Measurements from ENCODE around the gene RRP9.
"Not testable (repeated sequence)": the region's sequence is repeated elsewhere in the genome, so short reads cannot be mapped to it uniquely, and the experiment has no call there.

The RRP9 gene

DNA sequence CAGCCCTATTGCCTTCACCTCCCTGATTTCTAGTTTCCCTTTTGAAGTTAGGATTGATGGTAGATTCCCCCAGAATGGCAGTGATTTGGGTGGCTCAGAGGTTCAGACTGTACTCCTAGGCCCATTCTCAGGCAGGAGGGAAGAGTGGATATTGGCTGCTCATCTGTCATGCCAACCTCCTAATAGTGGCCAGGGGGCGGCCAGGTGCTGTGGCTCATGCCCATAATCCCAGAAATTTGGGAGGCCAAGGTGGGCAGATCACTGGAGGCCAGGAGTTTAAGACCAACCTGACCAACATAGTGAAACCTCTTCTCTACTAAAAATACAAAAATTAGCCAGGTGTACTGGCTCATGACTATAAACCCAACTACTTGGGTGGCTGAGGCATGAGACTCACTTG lies 11.3 kb downstream of the RRP9 start:
- Histone ChIP-seq H3K9me2 (replicated peaks; ENCODE audit: low read depth, low read length) (no peaks in the 10 kb centered on the region), H3K27me3 (ENCODE audit: insufficient read depth, low read length, poor library complexity, severe bottlenecking) (no peaks in the 10 kb centered on the region), H3K9me3 (ENCODE audit: insufficient read depth, low read depth, low read length) (no peaks in the 10 kb centered on the region), H3K4me2 (ENCODE audit: low read depth, low read length, poor library complexity, severe bottlenecking) (no peak overlapping the region), H4K20me1 (ENCODE audit: insufficient read depth, low read length, poor library complexity, severe bottlenecking) (no peaks in the 10 kb centered on the region), H3K4me1 (ENCODE audit: insufficient read depth, low read length, poor library complexity, severe bottlenecking) (no peaks in the 10 kb centered on the region), H3K79me2 (ENCODE audit: insufficient read depth, low read length) (no peaks in the 10 kb centered on the region), H3K9ac (ENCODE audit: low read depth, low read length, poor library complexity, severe bottlenecking) (no peak overlapping the region), H2AFZ (ENCODE audit: low read length) (no peak overlapping the region), H3F3A (ENCODE audit: low read depth) (no peaks in the 10 kb centered on the region), H3K4me3 (ENCODE audit: low read length, poor library complexity, severe bottlenecking) (no peak overlapping the region), H3K36me3 (ENCODE audit: insufficient read depth, low read length) (peaks cover 15% of the 10 kb centered on the region; the same call in 1 of the 2 replicates)
- TF ChIP-seq, protein P1, sequence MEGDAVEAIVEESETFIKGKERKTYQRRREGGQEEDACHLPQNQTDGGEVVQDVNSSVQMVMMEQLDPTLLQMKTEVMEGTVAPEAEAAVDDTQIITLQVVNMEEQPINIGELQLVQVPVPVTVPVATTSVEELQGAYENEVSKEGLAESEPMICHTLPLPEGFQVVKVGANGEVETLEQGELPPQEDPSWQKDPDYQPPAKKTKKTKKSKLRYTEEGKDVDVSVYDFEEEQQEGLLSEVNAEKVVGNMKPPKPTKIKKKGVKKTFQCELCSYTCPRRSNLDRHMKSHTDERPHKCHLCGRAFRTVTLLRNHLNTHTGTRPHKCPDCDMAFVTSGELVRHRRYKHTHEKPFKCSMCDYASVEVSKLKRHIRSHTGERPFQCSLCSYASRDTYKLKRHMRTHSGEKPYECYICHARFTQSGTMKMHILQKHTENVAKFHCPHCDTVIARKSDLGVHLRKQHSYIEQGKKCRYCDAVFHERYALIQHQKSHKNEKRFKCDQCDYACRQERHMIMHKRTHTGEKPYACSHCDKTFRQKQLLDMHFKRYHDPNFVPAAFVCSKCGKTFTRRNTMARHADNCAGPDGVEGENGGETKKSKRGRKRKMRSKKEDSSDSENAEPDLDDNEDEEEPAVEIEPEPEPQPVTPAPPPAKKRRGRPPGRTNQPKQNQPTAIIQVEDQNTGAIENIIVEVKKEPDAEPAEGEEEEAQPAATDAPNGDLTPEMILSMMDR (conservative IDR thresholded peaks at IDR 0.05; ENCODE audit: low read length): no peak

DNA sequence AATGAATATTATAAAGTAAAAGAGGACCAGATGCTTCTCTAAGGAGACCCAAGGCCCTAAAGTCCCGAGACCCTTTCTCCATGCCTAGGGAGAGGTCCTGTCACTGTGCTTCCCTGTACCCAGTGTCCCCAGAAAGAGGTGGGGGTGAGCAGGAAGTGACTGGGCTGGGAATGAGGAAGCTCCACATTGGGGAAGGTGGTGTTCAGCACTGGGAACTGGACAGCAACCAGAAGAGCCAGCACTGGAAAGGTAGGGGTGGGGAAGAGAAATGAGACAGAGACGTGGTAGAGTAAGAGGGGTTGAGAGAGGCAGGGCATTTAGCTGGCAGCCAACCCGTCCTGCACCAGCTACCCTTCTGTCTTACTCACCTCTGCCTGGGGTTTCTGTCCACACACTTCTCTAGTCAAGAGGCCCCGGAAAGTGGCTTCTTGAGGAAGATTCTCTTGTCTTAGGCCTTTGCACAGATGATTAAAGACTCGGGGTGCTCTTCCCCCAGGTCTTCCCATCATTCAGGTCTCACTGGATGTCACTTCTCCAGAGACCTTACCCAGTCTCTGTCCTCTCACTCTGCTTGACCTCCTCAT lies 12.2 kb downstream of the RRP9 start:
- TF ChIP-seq EZH2phosphoT487 (IDR thresholded peaks at IDR 0.05; ENCODE audit: borderline replicate concordance): no peak
- TF ChIP-seq, protein P1 (conservative IDR thresholded peaks at IDR 0.05; ENCODE audit: low read length): no peak
- Histone ChIP-seq H3K36me3 (ENCODE audit: insufficient read depth, low read length) (peaks cover 6% of the 10 kb centered on the region; the same call in 1 of the 2 replicates), H2AFZ (ENCODE audit: low read length) (no peak overlapping the region), H3K9me3 (ENCODE audit: insufficient read depth, low read depth, low read length) (no peaks in the 10 kb centered on the region), H3K9ac (ENCODE audit: low read depth, low read length, poor library complexity, severe bottlenecking) (no peak overlapping the region), H4K20me1 (ENCODE audit: insufficient read depth, low read length, poor library complexity, severe bottlenecking) (no peaks in the 10 kb centered on the region), H3K4me3 (ENCODE audit: low read length, poor library complexity, severe bottlenecking) (no peak overlapping the region), H3F3A (ENCODE audit: low read depth) (no peaks in the 10 kb centered on the region), H3K79me2 (ENCODE audit: insufficient read depth, low read length) (no peaks in the 10 kb centered on the region), H3K4me2 (ENCODE audit: low read depth, low read length, poor library complexity, severe bottlenecking) (no peak overlapping the region), H3K9me2 (replicated peaks; ENCODE audit: low read depth, low read length) (no peaks in the 10 kb centered on the region), H3K4me1 (ENCODE audit: insufficient read depth, low read length, poor library complexity, severe bottlenecking) (no peaks in the 10 kb centered on the region), H3K27me3 (ENCODE audit: insufficient read depth, low read length, poor library complexity, severe bottlenecking) (no peaks in the 10 kb centered on the region)

DNA sequence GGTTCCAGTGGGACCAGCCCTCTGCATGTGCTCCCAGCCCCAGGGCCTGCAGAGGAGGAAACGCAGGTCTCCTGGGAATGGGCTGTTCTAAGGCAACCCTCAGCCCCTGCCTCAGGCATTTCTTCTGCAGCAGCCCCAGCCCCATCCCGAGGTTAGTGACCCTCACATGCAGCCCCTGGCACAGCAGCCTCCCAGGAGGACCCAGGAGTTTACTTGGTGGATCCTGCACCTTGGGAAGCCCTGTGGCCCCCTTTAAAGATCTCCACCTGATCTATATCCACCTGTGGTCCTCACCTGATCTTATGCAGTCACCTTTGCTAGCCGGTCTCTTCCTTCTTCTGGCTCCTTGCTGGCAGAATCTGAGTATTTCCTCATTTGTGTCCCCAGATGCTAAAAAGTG lies 12.7 kb downstream of the RRP9 start:
- H3K36me3 ChIP-seq (ENCODE audit: insufficient read depth, low read length); H3K4me3 ChIP-seq (ENCODE audit: low read length, poor library complexity, severe bottlenecking); H3K9me3 ChIP-seq (ENCODE audit: insufficient read depth, low read depth, low read length); H3K79me2 ChIP-seq (ENCODE audit: insufficient read depth, low read length); H3F3A ChIP-seq (ENCODE audit: low read depth); H4K20me1 ChIP-seq (ENCODE audit: insufficient read depth, low read length, poor library complexity, severe bottlenecking); H2AFZ ChIP-seq (ENCODE audit: low read length); H3K4me2 ChIP-seq (ENCODE audit: low read depth, low read length, poor library complexity, severe bottlenecking); H3K9me2 ChIP-seq (replicated peaks; ENCODE audit: low read depth, low read length); H3K27me3 ChIP-seq (ENCODE audit: insufficient read depth, low read length, poor library complexity, severe bottlenecking); H3K9ac ChIP-seq (ENCODE audit: low read depth, low read length, poor library complexity, severe bottlenecking); H3K4me1 ChIP-seq (ENCODE audit: insufficient read depth, low read length, poor library complexity, severe bottlenecking): not testable (repeated sequence)

DNA sequence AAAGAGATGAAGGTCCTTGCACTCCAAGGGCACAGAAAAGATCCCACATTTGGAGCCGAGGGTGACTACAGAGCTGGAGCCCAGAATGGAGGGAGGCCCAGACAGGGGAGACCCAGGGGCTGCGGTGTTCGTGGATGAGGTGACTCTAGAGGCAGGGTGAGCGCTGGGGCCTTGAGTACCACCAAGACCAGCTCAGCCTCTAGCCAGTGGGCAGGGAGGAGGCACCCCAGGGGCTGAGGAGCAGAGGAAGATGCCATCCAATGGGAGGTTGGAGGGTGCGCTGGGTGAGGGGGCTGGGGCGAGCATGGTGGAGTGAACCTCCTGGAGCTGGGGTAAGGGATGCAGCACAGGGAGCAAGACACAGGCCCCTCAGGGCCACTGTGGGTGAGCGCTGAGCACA lies 13.3 kb downstream of the RRP9 start:
- Histone ChIP-seq H3K9ac (ENCODE audit: low read depth, low read length, poor library complexity, severe bottlenecking) (no peak overlapping the region), H3K27me3 (ENCODE audit: insufficient read depth, low read length, poor library complexity, severe bottlenecking) (no peaks in the 10 kb centered on the region), H2AFZ (ENCODE audit: low read length) (no peak overlapping the region), H3K36me3 (ENCODE audit: insufficient read depth, low read length) (no peaks in the 10 kb centered on the region; the same call in 1 of the 2 replicates), H3K79me2 (ENCODE audit: insufficient read depth, low read length) (no peaks in the 10 kb centered on the region), H3K9me2 (replicated peaks; ENCODE audit: low read depth, low read length) (no peaks in the 10 kb centered on the region), H4K20me1 (ENCODE audit: insufficient read depth, low read length, poor library complexity, severe bottlenecking) (no peaks in the 10 kb centered on the region), H3K4me1 (ENCODE audit: insufficient read depth, low read length, poor library complexity, severe bottlenecking) (no peaks in the 10 kb centered on the region), H3K4me2 (ENCODE audit: low read depth, low read length, poor library complexity, severe bottlenecking) (no peak overlapping the region), H3F3A (ENCODE audit: low read depth) (no peaks in the 10 kb centered on the region), H3K9me3 (ENCODE audit: insufficient read depth, low read depth, low read length) (no peaks in the 10 kb centered on the region), H3K4me3 (ENCODE audit: low read length, poor library complexity, severe bottlenecking) (no peak overlapping the region)
- TF ChIP-seq, protein P1 (conservative IDR thresholded peaks at IDR 0.05; ENCODE audit: low read length): no peak
- TF ChIP-seq EZH2phosphoT487 (IDR thresholded peaks at IDR 0.05; ENCODE audit: borderline replicate concordance): no peak

Measured in Loucy (cell line).